Tibial nerve (tissue), 4 donors: Measurements from ENCODE around the gene E2F6. TPM values are rescaled to one million over a fixed set of nuclear protein-coding genes. Genes with fewer than 3 reads are reported as not detected.

Experiments
- DNase-seq, 2 donors: peaks; one replicate each; pipeline ENCODE4 v3.0.0-alpha.2; 2019; ENCODE audit warnings: low spot score in 2 of 2
- H3K27ac ChIP-seq, 4 donors: fragments of 200-600 bp; sonication (generic) in 3 of 4; one replicate each; pipeline ENCODE4 v1.5.1; 2017 to 2019; ENCODE audit warnings: mild to moderate bottlenecking in 1 of 4
- H3K27me3 ChIP-seq, 2 donors: fragments of 200-600 bp; sonication (generic) in 1 of 2; one replicate each; pipeline versions ENCODE4 v1.5.1 to v1.6.0; 2017 to 2019
- H3K36me3 ChIP-seq, 3 donors: fragments of 200-600 bp; sonication (generic); one replicate each; pipeline ENCODE4 v1.5.1; 2018 to 2019
- H3K4me1 ChIP-seq, 4 donors: fragments of 200-600 bp; sonication (generic) in 3 of 4; one replicate each; pipeline ENCODE4 v1.5.1; 2017 to 2019
- H3K4me3 ChIP-seq, 4 donors: fragments of 200-600 bp; sonication (generic) in 3 of 4; one replicate each; pipeline ENCODE4 v1.5.1; 2017 to 2019; ENCODE audit warnings: mild to moderate bottlenecking in 1 of 4, moderate library complexity in 1 of 4
- H3K9me3 ChIP-seq, 4 donors: fragments of 200-600 bp; sonication (generic) in 3 of 4; one replicate each; pipeline ENCODE4 v1.5.1; 2017 to 2019
- EP300 ChIP-seq, 2 donors: sonication (generic); formaldehyde crosslinking; IDR thresholded peaks; one replicate each; pipeline ENCODE4 v1.6.1; 2017; ENCODE audit warnings: antibody characterized with exemption in 2 of 2, mild to moderate bottlenecking in 1 of 2
- POLR2A ChIP-seq, 2 donors: fragments of 450-650 bp; IDR thresholded peaks; one replicate each; pipeline ENCODE4 v1.6.1; 2017; ENCODE audit warnings: antibody characterized with exemption in 2 of 2, mild to moderate bottlenecking in 2 of 2, moderate library complexity in 2 of 2
- WGBS, 2 donors: methylation state at CpG; one replicate each; pipeline ENCODE4 v1.1.5; 2018; 5-methylcytosine and 5-hydroxymethylcytosine counted together
- total RNA-seq, 4 donors: library from RNA; depleted of rRNA; stranded (reverse); fragments of >200 nt; gene quantifications; one replicate each; pipeline ENCODE4 v1.1.0, GENCODE V29; 2016
- TF ChIP-seq, protein P1 (sequence below), 5 experiments: fragments of 200-600 bp in 3 of 5; fragments of 450-650 bp in 2 of 5; sonication (generic) in 3 of 5; IDR thresholded peaks; one replicate each; pipeline ENCODE4 v1.5.1; 2016 to 2019; ENCODE audit warnings: antibody characterized with exemption in 5 of 5, mild to moderate bottlenecking in 3 of 5, moderate library complexity in 2 of 5

The E2F6 gene
- total RNA-seq, 4 donors from 2014 or later = 10.9 to 16.5 (median 13.8) TPM

DNA sequence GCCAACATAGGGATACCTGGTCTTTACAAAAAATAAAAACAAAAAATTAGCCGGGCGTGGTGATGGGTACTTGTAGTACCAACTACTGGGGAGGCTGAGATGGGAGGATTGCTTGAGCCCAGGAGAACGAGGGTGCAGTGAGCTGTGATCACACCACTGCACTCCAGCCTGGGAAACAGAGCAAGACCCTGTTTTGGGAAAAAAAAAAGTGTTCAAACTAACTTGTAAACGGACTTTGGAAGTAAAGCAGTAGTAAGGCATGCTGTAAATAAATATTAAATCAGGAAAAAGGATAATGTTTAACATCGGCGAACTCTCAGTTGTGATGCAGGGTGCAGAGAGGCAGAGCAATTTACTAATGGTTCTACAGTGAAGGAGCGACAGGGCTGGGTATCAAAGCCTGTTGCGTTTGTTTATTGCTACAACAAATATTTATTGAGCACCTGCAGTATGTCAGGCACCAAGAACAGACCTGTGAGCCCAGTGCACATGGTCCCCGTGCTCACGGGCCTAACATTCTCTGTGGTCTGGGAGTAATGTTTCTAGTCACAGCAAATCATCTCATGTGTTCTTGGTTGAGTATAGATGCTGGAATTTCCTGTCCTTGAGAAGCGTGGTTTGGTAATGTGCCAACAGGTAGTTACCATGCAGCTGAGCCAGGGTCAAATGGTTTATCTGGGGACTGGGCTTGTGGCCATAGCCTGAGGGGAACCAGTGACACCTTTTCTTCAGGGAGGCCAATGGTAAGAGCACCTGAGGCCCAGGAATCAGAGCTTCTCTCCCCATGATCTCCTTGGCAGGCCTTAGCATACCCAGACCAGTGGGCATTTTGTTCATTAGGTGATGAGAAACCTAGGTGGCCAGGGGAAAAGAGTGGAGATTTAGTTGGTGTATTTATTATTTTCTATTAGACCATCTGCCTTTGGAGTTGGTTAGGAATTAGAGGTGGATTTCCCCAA lies 40.0 kb upstream of the E2F6 start:
- no peaks in the 10 kb centered on the region for H3K36me3 ChIP-seq
- 84 to 85% methylated on average over 11 of the region's 11 CpGs for WGBS, 2 donors
- peaks cover 0 to 25% (median 0%) of the 10 kb centered on the region in 4 donors for H3K4me1 ChIP-seq
- TF ChIP-seq POLR2A (IDR thresholded peaks at IDR 0.05) = no peak
- TF ChIP-seq, protein P1, sequence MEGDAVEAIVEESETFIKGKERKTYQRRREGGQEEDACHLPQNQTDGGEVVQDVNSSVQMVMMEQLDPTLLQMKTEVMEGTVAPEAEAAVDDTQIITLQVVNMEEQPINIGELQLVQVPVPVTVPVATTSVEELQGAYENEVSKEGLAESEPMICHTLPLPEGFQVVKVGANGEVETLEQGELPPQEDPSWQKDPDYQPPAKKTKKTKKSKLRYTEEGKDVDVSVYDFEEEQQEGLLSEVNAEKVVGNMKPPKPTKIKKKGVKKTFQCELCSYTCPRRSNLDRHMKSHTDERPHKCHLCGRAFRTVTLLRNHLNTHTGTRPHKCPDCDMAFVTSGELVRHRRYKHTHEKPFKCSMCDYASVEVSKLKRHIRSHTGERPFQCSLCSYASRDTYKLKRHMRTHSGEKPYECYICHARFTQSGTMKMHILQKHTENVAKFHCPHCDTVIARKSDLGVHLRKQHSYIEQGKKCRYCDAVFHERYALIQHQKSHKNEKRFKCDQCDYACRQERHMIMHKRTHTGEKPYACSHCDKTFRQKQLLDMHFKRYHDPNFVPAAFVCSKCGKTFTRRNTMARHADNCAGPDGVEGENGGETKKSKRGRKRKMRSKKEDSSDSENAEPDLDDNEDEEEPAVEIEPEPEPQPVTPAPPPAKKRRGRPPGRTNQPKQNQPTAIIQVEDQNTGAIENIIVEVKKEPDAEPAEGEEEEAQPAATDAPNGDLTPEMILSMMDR (IDR thresholded peaks at IDR 0.05) = no peak
- TF ChIP-seq EP300 (IDR thresholded peaks at IDR 0.05) = no peak
- H3K27ac ChIP-seq = peak overlapping the region in 1 of 4 donors; percentile 2
- H3K27me3 ChIP-seq = no peaks in the 10 kb centered on the region
- peaks cover 0 to 8% (median 0%) of the 10 kb centered on the region in 4 donors for H3K9me3 ChIP-seq
- no peak for DNase-seq
- no peak overlapping the region for H3K4me3 ChIP-seq

DNA sequence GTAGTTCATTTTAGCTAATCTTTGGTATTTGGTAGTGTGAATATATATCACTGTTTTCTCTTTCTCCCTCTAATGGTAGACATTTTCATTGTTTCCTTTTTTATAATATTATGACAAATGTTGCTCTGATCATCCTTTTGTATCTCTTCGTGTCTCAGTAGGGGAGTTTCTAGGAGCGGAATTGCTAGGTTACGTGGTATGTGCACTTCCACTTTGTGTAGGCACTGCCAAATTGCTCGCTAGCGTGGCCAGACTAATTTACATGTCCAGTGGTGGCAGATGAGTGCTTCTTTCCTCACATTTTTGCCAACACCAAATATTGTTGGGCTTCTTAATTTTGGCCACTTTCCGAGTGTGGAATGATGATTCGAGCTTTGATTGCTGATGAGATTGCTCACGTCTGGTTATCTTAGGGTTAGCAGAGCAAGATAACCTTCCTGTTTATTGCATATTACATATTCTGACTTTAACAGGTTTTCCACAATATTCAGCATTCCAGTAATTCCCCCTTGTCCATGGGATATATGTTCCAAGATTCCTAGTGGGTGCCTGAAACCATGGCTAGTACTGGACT lies 37.5 kb upstream of the E2F6 start:
- no peaks in the 10 kb centered on the region for H3K36me3 ChIP-seq
- peaks cover 0 to 8% (median 0%) of the 10 kb centered on the region in 4 donors for H3K9me3 ChIP-seq
- H3K27me3 ChIP-seq = no peaks in the 10 kb centered on the region
- 68 to 70% methylated on average over 8 of the region's 8 CpGs for WGBS, 2 donors
- DNase-seq = no peak
- H3K4me1 ChIP-seq = peaks cover 0 to 37% (median 9%) of the 10 kb centered on the region in 4 donors
- H3K4me3 ChIP-seq = no peak overlapping the region
- H3K27ac ChIP-seq = no peak overlapping the region
- TF ChIP-seq, protein P1 (IDR thresholded peaks at IDR 0.05) = no peak
- no peak for TF ChIP-seq EP300 (IDR thresholded peaks at IDR 0.05)
- TF ChIP-seq POLR2A (IDR thresholded peaks at IDR 0.05) = no peak

DNA sequence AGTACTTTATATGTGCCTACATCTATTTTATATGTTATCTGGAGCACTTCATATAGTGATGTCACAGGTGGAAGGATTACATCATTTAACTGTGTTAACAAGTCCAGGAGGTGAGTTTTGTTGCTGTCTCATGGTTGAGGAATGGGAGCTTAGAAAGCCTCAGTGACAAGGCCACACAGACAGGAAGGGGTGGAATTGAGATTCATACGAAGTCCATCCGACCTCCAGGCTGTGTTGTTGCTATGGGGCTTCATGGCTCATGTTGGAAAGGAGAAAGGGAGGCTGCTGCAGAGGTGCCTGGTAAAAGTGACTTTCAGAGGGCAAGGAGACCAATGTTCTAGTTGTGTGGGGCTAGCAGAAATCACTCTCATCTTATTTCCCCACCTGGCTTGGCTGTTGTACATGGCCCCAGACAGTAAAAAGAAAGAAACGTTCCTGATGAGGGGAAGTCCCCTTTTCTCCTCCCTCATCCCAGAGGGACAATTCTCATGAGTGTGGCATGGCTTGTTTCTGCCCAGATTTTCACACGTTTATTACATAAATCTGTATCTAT lies 36.9 kb upstream of the E2F6 start:
- Histone ChIP-seq H3K9me3 (peaks cover 0 to 8% (median 0%) of the 10 kb centered on the region in 4 donors), H3K4me1 (peaks cover 0 to 36% (median 12%) of the 10 kb centered on the region in 4 donors), H3K4me3 (no peak overlapping the region), H3K27ac (no peak overlapping the region), H3K36me3 (no peaks in the 10 kb centered on the region), H3K27me3 (no peaks in the 10 kb centered on the region)
- TF ChIP-seq, protein P1 (IDR thresholded peaks at IDR 0.05) = no peak
- no peak for TF ChIP-seq POLR2A (IDR thresholded peaks at IDR 0.05)
- no peak for TF ChIP-seq EP300 (IDR thresholded peaks at IDR 0.05)
- WGBS, 2 donors = 78 to 82% methylated on average over 4 of the region's 4 CpGs
- DNase-seq = no peak

DNA sequence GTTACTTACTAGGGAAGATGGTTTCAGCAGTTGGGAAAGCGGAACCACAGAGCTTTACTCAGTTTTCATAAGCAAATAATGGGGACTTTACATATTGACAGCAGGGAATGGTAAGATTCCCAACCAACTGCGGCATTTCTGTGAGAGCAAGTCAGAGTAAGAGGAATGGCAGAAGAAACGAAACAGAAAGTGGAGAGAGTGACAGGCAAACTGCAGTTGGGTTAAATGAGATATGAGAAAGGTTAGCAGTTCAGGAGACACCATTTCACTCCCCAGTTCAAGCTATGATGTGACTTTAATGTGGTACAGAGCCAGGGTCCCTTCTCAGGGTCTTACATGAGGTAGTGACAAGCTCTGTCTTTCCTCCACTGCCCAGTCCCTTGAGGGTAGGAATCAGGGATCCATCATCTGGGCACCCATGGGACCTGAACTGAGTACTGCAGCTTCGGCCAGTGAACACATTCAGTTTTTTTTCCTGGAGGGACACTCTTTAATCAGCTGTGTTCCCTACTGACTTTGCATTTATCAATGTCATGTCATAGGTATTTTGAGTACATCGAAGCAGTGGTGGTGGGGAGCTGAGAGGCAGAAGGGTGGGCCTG lies 34.8 kb upstream of the E2F6 start:
- H3K36me3 ChIP-seq = no peaks in the 10 kb centered on the region
- H3K9me3 ChIP-seq = peaks cover 0 to 8% (median 0%) of the 10 kb centered on the region in 4 donors
- no peaks in the 10 kb centered on the region for H3K27me3 ChIP-seq
- TF ChIP-seq POLR2A (IDR thresholded peaks at IDR 0.05) (no peak), EP300 (IDR thresholded peaks at IDR 0.05) (no peak)
- TF ChIP-seq, protein P1 (IDR thresholded peaks at IDR 0.05) = no peak
- peak overlapping the region in 1 of 4 donors; percentile 42 for H3K27ac ChIP-seq
- no peak overlapping the region for H3K4me3 ChIP-seq
- H3K4me1 ChIP-seq = peaks cover 0 to 31% (median 15%) of the 10 kb centered on the region in 4 donors
- WGBS, 2 donors = 89 to 91% methylated on average over 5 of the region's 5 CpGs
- no peak for DNase-seq
